B cell (primary cell): Measurements from ENCODE around the gene TRIP10. TPM values are rescaled to one million over a fixed set of nuclear protein-coding genes. Genes with fewer than 3 reads are reported as not detected.

Experiments used
- ATAC-seq: fragments of 200-7000 bp; cut with Tn5 transposase; one replicate; pipeline ENCODE4 v1.10.0; 2021; ENCODE audit warnings: low read depth, mild to moderate bottlenecking, moderate number of reproducible peaks, moderate library complexity
- CTCF ChIA-PET: fragments of 350-600 bp; sonication (Branson Sonifier 250); formaldehyde crosslinking; loops from one replicate; lab custom pipeline; 2021; ENCODE audit warnings: antibody characterized with exemption, inconsistent platforms; lab: Charles Lee
- POLR2A ChIA-PET: fragments of 350-600 bp; sonication (Branson Sonifier 250); formaldehyde crosslinking; loops from one replicate; lab custom pipeline; 2021; ENCODE audit warnings: antibody characterized with exemption; lab: Charles Lee
- DNase-seq: peaks from one replicate; pipeline ENCODE4 v3.0.0; 2013
- H2AFZ ChIP-seq: 2 replicates; pipeline ENCODE4 v1.6.1; 2012; ENCODE audit warnings: mild to moderate bottlenecking, low read depth, low read length; ENCODE audit not compliant: insufficient read depth, poor library complexity, severe bottlenecking
- H3K27ac ChIP-seq, 2 donors: 1 replicate in 1 of 2; 2 replicates in 1 of 2; pipeline ENCODE4 v1.5.1; 2012 to 2013; ENCODE audit warnings: low read length in 2 of 2, mild to moderate bottlenecking in 2 of 2, moderate library complexity in 1 of 2
- H3K27me3 ChIP-seq, 4 experiments: fragments of 200-600 bp in 1 of 4; sonication (generic) in 1 of 4; replicated peaks in 1 of 4; 1 replicate in 2 of 4; 2 replicates in 2 of 4; pipeline versions ENCODE4 v1.6.1 to v1.7.0; 2013 to 2016; ENCODE audit warnings: low read length in 3 of 4, mild to moderate bottlenecking in 2 of 4, mixed read lengths in 1 of 4, moderate library complexity in 1 of 4; ENCODE audit not compliant: insufficient read depth in 4 of 4, control insufficient read depth in 3 of 4; ENCODE audit errors: control extremely low read depth in 1 of 4
- H3K36me3 ChIP-seq, 2 experiments: replicated peaks in 1 of 2; 1 replicate in 1 of 2; 2 replicates in 1 of 2; pipeline versions ENCODE4 v1.6.1 to v1.7.1; 2013; ENCODE audit warnings: low read length in 1 of 2; ENCODE audit not compliant: insufficient read depth in 2 of 2, control insufficient read depth in 1 of 2; ENCODE audit errors: control extremely low read depth in 1 of 2, extremely low read depth in 1 of 2
- H3K4me1 ChIP-seq, 2 donors: fragments of 200-600 bp in 1 of 2; sonication (generic) in 1 of 2; 1 replicate in 1 of 2; 2 replicates in 1 of 2; pipeline versions ENCODE4 v1.5.1 to v1.6.1; 2013 to 2017; ENCODE audit warnings: low read length in 2 of 2; ENCODE audit not compliant: control insufficient read depth in 2 of 2, insufficient read depth in 2 of 2
- H3K4me2 ChIP-seq: replicated peaks from 2 replicates; pipeline ENCODE3; 2012; ENCODE audit warnings: mild to moderate bottlenecking, low read depth, low read length; ENCODE audit not compliant: poor library complexity, severe bottlenecking
- H3K4me3 ChIP-seq, 5 experiments: fragments of 200-600 bp in 1 of 5; sonication (generic) in 1 of 5; 1 replicate in 3 of 5; 2 replicates in 2 of 5; pipeline versions ENCODE4 v1.5.1 to v1.7.0; 2011 to 2016; ENCODE audit warnings: low read length in 4 of 5, mild to moderate bottlenecking in 4 of 5, low read depth in 2 of 5, control low read depth in 1 of 5, moderate library complexity in 1 of 5; ENCODE audit not compliant: insufficient read depth in 1 of 5; ENCODE audit errors: control extremely low read depth in 1 of 5, extremely low read depth in 1 of 5
- H3K79me2 ChIP-seq: fragments of 200-600 bp; sonication (generic); one replicate; pipeline ENCODE4 v1.6.0; 2016; ENCODE audit warnings: low read length; ENCODE audit not compliant: control insufficient read depth, insufficient read depth
- H3K9ac ChIP-seq: fragments of 200-600 bp; sonication (generic); 2 replicates; pipeline ENCODE4 v1.6.1; 2017; ENCODE audit warnings: mild to moderate bottlenecking, low read length, moderate library complexity
- H3K9me3 ChIP-seq, 3 donors: one replicate each; pipeline versions ENCODE4 v1.6.1 to v1.7.1; 2013; ENCODE audit warnings: low read length in 2 of 3; ENCODE audit not compliant: control insufficient read depth in 2 of 3, insufficient read depth in 1 of 3; ENCODE audit errors: control extremely low read depth in 1 of 3
- H4K20me1 ChIP-seq: 2 replicates; pipeline ENCODE4 v1.6.0; 2012; ENCODE audit warnings: mild to moderate bottlenecking, low read length; ENCODE audit not compliant: insufficient read depth, control insufficient read depth, poor library complexity, severe bottlenecking
- H3K27ac Mint-ChIP-seq: one replicate; pipeline ENCODE4 v1.8.0; 2021; ENCODE audit warnings: mixed read lengths
- H3K27me3 Mint-ChIP-seq: one replicate; pipeline ENCODE4 v1.8.0; 2021; ENCODE audit warnings: mixed read lengths
- H3K4me1 Mint-ChIP-seq: one replicate; pipeline ENCODE4 v1.8.0; 2021; ENCODE audit warnings: mixed read lengths
- H3K4me3 Mint-ChIP-seq: one replicate; pipeline ENCODE4 v1.8.0; 2021; ENCODE audit warnings: mixed read lengths
- H3K9me3 Mint-ChIP-seq: one replicate; pipeline ENCODE4 v1.8.0; 2022; ENCODE audit warnings: mixed read lengths; ENCODE audit not compliant: insufficient read depth
- CTCF ChIP-seq: fragments of 200-600 bp; IDR thresholded peaks from one replicate; pipeline ENCODE4 v1.8.0; 2022; ENCODE audit warnings: antibody characterized with exemption, mild to moderate bottlenecking
- EZH2 ChIP-seq: IDR thresholded peaks from 2 replicates; pipeline ENCODE4 v1.6.1; 2012; ENCODE audit warnings: borderline replicate concordance, low read depth, mild to moderate bottlenecking, moderate library complexity, low read length; ENCODE audit not compliant: insufficient read depth, poor library complexity, severe bottlenecking
- WGBS: methylation state at CpG from one replicate; pipeline ENCODE4 v1.1.5; 2013; ENCODE audit warnings: missing lambda C conversion rate; ENCODE audit not compliant: insufficient coverage; 5-methylcytosine and 5-hydroxymethylcytosine counted together
- intact Hi-C: fragments of 100-400 bp; cut with micrococcal nuclease; formaldehyde crosslinking; loops from one replicate; pipeline ENCODE4 v1.10.0; 2022
- polyA plus RNA-seq: library from polyadenylated mRNA; depleted of rRNA; stranded (reverse); fragments of >200 nt; gene quantifications from 2 replicates; pipeline ENCODE4 v1.2.3, GENCODE V29; 2012
- total RNA-seq, 2 donors: library from RNA; stranded (reverse); fragments of 120-200 nt in 1 of 2; gene quantifications; 1 replicate in 1 of 2; 2 replicates in 1 of 2; pipeline versions ENCODE4 v1.2.3 to v1.2.4, GENCODE V29; 2013 to 2022

The TRIP10 gene
- total and polyA plus RNA-seq, 2 donors (not counting 1 experiment from before 2014, with no cell fraction given): 5.9 to 42.7 TPM

DNA sequence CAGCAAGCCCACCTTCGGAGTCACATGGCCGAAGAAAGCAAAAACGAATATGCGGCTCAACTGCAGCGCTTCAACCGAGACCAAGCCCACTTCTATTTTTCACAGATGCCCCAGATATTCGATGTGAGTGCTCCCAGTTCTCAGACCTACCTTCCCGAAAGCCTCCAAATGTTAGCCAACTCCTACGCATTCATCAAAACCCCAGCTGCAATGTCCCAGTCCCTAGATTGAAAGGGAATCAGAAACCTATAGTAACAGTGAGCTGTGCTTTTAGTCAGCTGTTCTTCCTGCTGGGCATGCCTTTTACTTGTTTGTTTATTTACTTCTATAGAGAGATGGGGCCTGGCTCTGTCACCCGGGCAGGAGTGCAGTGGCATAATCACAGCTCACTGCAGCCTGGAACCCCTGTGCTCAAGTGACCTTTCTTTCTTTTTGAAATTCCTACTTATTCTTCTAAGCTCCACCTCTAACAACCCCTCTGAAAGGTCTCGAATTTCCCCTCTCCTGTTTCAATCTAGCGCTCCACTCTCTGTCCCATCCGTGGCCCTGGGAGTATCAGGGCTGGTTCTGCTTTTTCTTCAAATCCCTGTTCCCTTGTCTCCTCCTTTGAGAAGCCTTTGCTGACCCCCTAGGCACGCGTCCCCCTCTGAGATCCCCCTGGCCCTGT lies 4.4 kb downstream of the TRIP10 start:
- Histone ChIP-seq H2AFZ (no peak overlapping the region), H3K36me3 (peaks cover 0 to 15% of the 10 kb centered on the region in 2 experiments), H3K4me3 (no peak overlapping the region), H3K9ac (no peak overlapping the region), H3K4me2 (no peak overlapping the region), H4K20me1 (no peaks in the 10 kb centered on the region), H3K9me3 (no peaks in the 10 kb centered on the region), H3K27me3 (no peaks in the 10 kb centered on the region), H3K4me1 (peaks cover 19 to 25% of the 10 kb centered on the region in 2 donors), H3K27ac (no peak overlapping the region), H3K79me2 (no peaks in the 10 kb centered on the region)
- no peak for DNase-seq
- Mint-ChIP-seq H3K27me3 (no peaks in the 10 kb centered on the region), H3K4me3 (no peak overlapping the region), H3K9me3 (no peaks in the 10 kb centered on the region), H3K27ac (no peak overlapping the region), H3K4me1 (peaks cover 15% of the 10 kb centered on the region)
- ChIA-PET POLR2A (no interaction called here), CTCF (interaction anchor here (0.9 to 2.5 kb wide), 4 partner anchors 10 to 112 kb away, joined by 3 to 10 read pairs (median 4); partner anchors contain the start of gene VAV1)
- no peak for ATAC-seq
- intact Hi-C loops: no loop called here
- TF ChIP-seq EZH2 (no peak), CTCF (no peak)
- 93% methylated on average over 12 of the region's 15 CpGs for WGBS
